CD14-positive monocyte (primary cell): ENCODE data around the gene MITF. TPM values are rescaled to one million over a fixed set of nuclear protein-coding genes. Genes with fewer than 3 reads are reported as not detected.

Experiments used
- DNase-seq, 3 donors: peaks; one replicate each; pipeline ENCODE4 v3.0.0-alpha.2; 2011 to 2022
- H2AFZ ChIP-seq: 2 replicates; pipeline ENCODE4 v1.6.0; 2012; ENCODE audit warnings: mild to moderate bottlenecking, low read depth, low read length, inconsistent platforms; ENCODE audit not compliant: insufficient read depth, poor library complexity, severe bottlenecking
- H3K27ac ChIP-seq, 2 donors: 1 replicate in 1 of 2; 2 replicates in 1 of 2; pipeline ENCODE4 v1.5.1; 2012 to 2013; ENCODE audit warnings: low read length in 2 of 2, control low read depth in 1 of 2, inconsistent platforms in 1 of 2, low read depth in 1 of 2, mild to moderate bottlenecking in 1 of 2
- H3K27me3 ChIP-seq, 2 donors: one replicate each; pipeline versions ENCODE4 v1.6.0 to v1.6.1; 2011 to 2013; ENCODE audit warnings: low read length in 2 of 2; ENCODE audit not compliant: control insufficient read depth in 2 of 2, insufficient read depth in 2 of 2
- H3K36me3 ChIP-seq, 2 donors: replicated peaks in 1 of 2; 1 replicate in 1 of 2; 2 replicates in 1 of 2; pipeline versions ENCODE4 v1.5.1 to v1.6.1; 2012 to 2013; ENCODE audit warnings: low read length in 2 of 2, control low read depth in 1 of 2, inconsistent platforms in 1 of 2, mild to moderate bottlenecking in 1 of 2; ENCODE audit not compliant: insufficient read depth in 2 of 2, control insufficient read depth in 1 of 2
- H3K4me1 ChIP-seq, 2 donors: 1 replicate in 1 of 2; 2 replicates in 1 of 2; pipeline versions ENCODE4 v1.5.1 to v1.6.1; 2012 to 2013; ENCODE audit warnings: low read length in 2 of 2, control low read depth in 1 of 2, inconsistent platforms in 1 of 2, mild to moderate bottlenecking in 1 of 2, moderate library complexity in 1 of 2; ENCODE audit not compliant: insufficient read depth in 2 of 2, control insufficient read depth in 1 of 2
- H3K4me2 ChIP-seq: replicated peaks from 2 replicates; pipeline ENCODE3; 2012; ENCODE audit warnings: low read length, moderate library complexity, mild to moderate bottlenecking; ENCODE audit not compliant: poor library complexity, severe bottlenecking; ENCODE audit errors: extremely low read depth
- H3K4me3 ChIP-seq, 3 experiments: fragments of 200-600 bp in 1 of 3; sonication (generic) in 1 of 3; replicated peaks in 1 of 3; 1 replicate in 2 of 3; 2 replicates in 1 of 3; pipeline ENCODE4 v1.5.1; 2011 to 2013; ENCODE audit warnings: low read length in 3 of 3, mild to moderate bottlenecking in 3 of 3, control low read depth in 2 of 3, low read depth in 2 of 3, inconsistent platforms in 1 of 3, moderate library complexity in 1 of 3
- H3K79me2 ChIP-seq: 2 replicates; pipeline ENCODE4 v1.6.0; 2012; ENCODE audit warnings: mild to moderate bottlenecking, control low read depth, inconsistent platforms, low read length, moderate library complexity; ENCODE audit not compliant: insufficient read depth
- H3K9ac ChIP-seq: 2 replicates; pipeline ENCODE4 v1.6.0; 2017; ENCODE audit warnings: low read length, mild to moderate bottlenecking; ENCODE audit not compliant: insufficient read depth, poor library complexity, severe bottlenecking
- H3K9me3 ChIP-seq, 2 donors: replicated peaks in 1 of 2; 1 replicate in 1 of 2; 2 replicates in 1 of 2; pipeline versions ENCODE4 v1.5.1 to v1.6.1; 2012 to 2013; ENCODE audit warnings: low read length in 2 of 2, control low read depth in 1 of 2; ENCODE audit not compliant: control insufficient read depth in 1 of 2, insufficient read depth in 1 of 2
- H4K20me1 ChIP-seq: 2 replicates; pipeline ENCODE4 v1.6.0; 2012; ENCODE audit warnings: mild to moderate bottlenecking, low read length, control low read depth, moderate library complexity; ENCODE audit not compliant: insufficient read depth
- H3K27ac Mint-ChIP-seq, 7 donors: one replicate each; pipeline ENCODE4 v1.8.0; 2020; ENCODE audit warnings: mild to moderate bottlenecking in 7 of 7, mixed read lengths in 7 of 7, moderate library complexity in 6 of 7, inconsistent platforms in 2 of 7
- H3K27me3 Mint-ChIP-seq, 3 donors: one replicate each; pipeline ENCODE4 v1.8.0; 2021 to 2022; ENCODE audit warnings: low read depth in 3 of 3, mild to moderate bottlenecking in 3 of 3, mixed read lengths in 3 of 3, moderate library complexity in 3 of 3, inconsistent platforms in 1 of 3
- H3K36me3 Mint-ChIP-seq, 2 donors: one replicate each; pipeline ENCODE4 v1.8.0; 2020; ENCODE audit warnings: mixed read lengths in 2 of 2, inconsistent platforms in 1 of 2, mild to moderate bottlenecking in 1 of 2
- H3K4me1 Mint-ChIP-seq: one replicate; pipeline ENCODE4 v1.8.0; 2020; ENCODE audit warnings: mild to moderate bottlenecking, mixed read lengths
- H3K4me3 Mint-ChIP-seq, 2 donors: one replicate each; pipeline ENCODE4 v1.8.0; 2020; ENCODE audit warnings: mild to moderate bottlenecking in 2 of 2, mixed read lengths in 2 of 2, moderate library complexity in 1 of 2
- H3K9me3 Mint-ChIP-seq, 7 donors: one replicate each; pipeline ENCODE4 v1.8.0; 2020 to 2022; ENCODE audit warnings: mixed read lengths in 7 of 7, mild to moderate bottlenecking in 6 of 7, moderate library complexity in 6 of 7, inconsistent platforms in 2 of 7
- WGBS: methylation state at CpG from one replicate; pipeline ENCODE4 v1.1.5; 2013; ENCODE audit warnings: missing lambda C conversion rate; ENCODE audit not compliant: insufficient coverage; 5-methylcytosine and 5-hydroxymethylcytosine counted together
- intact Hi-C, 2 donors: fragments of 100-400 bp; cut with micrococcal nuclease; formaldehyde crosslinking; loops; one replicate each; pipeline versions ENCODE4 v1.15.0 to v1.15.1; 2023
- polyA plus RNA-seq, 3 donors: library from polyadenylated mRNA; depleted of rRNA in 1 of 3; unstranded in 2 of 3; stranded (reverse) in 1 of 3; fragments of 300-500 nt in 2 of 3; fragments of >200 nt in 1 of 3; fragmentation: Illumina TruSeq in 2 of 3; gene quantifications; 1 replicate in 2 of 3; 2 replicates in 1 of 3; pipeline ENCODE4 v1.2.3, GENCODE V29; 2012 to 2021
- TF ChIP-seq, protein P1 (sequence below): fragments of 200-600 bp; IDR thresholded peaks from one replicate; pipeline ENCODE4 v1.8.0; 2022; ENCODE audit warnings: antibody characterized with exemption, mild to moderate bottlenecking

The MITF gene
- polyA plus RNA-seq, 3 donors, result 7.0 to 15.1 (median 12.1) TPM

GRCh38 chr3:69890084-69890483 lies 150.8 kb downstream of the MITF start:
- peaks cover 2 to 3% of the 10 kb centered on the region in 2 donors for H3K36me3 Mint-ChIP-seq
- no peak overlapping the region for H3K4me2 ChIP-seq
- DNase-seq, result peak in 1 of 3 donors; percentile 5
- no peak overlapping the region for H2AFZ ChIP-seq
- no peaks in the 10 kb centered on the region for H3K79me2 ChIP-seq
- H3K27me3 Mint-ChIP-seq, result no peaks in the 10 kb centered on the region
- no peaks in the 10 kb centered on the region for H3K36me3 ChIP-seq
- H3K4me1 Mint-ChIP-seq, result no peaks in the 10 kb centered on the region
- H3K9ac ChIP-seq, result no peak overlapping the region
- no peaks in the 10 kb centered on the region for H3K9me3 ChIP-seq
- no peaks in the 10 kb centered on the region for H3K9me3 Mint-ChIP-seq
- no peaks in the 10 kb centered on the region for H3K27me3 ChIP-seq
- intact Hi-C loops, result no loop called here
- no peak overlapping the region for H3K4me3 ChIP-seq
- no peaks in the 10 kb centered on the region for H4K20me1 ChIP-seq
- no peak overlapping the region for H3K4me3 Mint-ChIP-seq
- no peaks in the 10 kb centered on the region for H3K4me1 ChIP-seq
- H3K27ac Mint-ChIP-seq, result no peak overlapping the region
- TF ChIP-seq, protein P1, sequence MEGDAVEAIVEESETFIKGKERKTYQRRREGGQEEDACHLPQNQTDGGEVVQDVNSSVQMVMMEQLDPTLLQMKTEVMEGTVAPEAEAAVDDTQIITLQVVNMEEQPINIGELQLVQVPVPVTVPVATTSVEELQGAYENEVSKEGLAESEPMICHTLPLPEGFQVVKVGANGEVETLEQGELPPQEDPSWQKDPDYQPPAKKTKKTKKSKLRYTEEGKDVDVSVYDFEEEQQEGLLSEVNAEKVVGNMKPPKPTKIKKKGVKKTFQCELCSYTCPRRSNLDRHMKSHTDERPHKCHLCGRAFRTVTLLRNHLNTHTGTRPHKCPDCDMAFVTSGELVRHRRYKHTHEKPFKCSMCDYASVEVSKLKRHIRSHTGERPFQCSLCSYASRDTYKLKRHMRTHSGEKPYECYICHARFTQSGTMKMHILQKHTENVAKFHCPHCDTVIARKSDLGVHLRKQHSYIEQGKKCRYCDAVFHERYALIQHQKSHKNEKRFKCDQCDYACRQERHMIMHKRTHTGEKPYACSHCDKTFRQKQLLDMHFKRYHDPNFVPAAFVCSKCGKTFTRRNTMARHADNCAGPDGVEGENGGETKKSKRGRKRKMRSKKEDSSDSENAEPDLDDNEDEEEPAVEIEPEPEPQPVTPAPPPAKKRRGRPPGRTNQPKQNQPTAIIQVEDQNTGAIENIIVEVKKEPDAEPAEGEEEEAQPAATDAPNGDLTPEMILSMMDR, result no peak
- H3K27ac ChIP-seq, result no peak overlapping the region
- WGBS, result 100% methylated on average over 1 of the region's 4 CpGs

DNA sequence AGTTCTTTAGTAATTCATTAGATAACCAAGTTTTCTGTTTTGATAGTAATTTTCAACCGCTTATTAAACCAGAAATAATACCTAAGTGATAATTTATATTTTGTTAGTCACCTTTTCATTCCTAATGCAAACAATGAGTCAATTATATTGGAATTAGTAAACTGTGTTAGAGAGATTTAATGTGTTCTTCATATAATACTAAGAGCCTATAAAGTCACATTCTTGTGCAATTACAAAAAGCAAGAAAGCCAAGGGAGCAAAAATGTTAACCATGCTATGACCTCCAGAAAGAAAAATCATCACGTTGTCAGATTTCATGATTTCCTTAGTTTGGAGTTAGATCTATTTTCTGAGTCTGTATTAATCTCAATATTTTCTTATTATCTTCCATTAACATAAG lies 151.4 kb downstream of the MITF start:
- Histone ChIP-seq H4K20me1 (no peaks in the 10 kb centered on the region), H3K9me3 (no peaks in the 10 kb centered on the region), H3K9ac (no peak overlapping the region), H3K27me3 (no peaks in the 10 kb centered on the region), H2AFZ (no peak overlapping the region), H3K36me3 (no peaks in the 10 kb centered on the region), H3K27ac (no peak overlapping the region), H3K79me2 (no peaks in the 10 kb centered on the region), H3K4me1 (no peaks in the 10 kb centered on the region), H3K4me3 (no peak overlapping the region), H3K4me2 (no peak overlapping the region)
- H3K27me3 Mint-ChIP-seq, result no peaks in the 10 kb centered on the region
- intact Hi-C loops, result no loop called here
- no peak overlapping the region for H3K4me3 Mint-ChIP-seq
- no peaks in the 10 kb centered on the region for H3K9me3 Mint-ChIP-seq
- TF ChIP-seq, protein P1, result no peak
- no CpG with 5 or more reads among the region's 2 CpGs for WGBS
- no peak overlapping the region for H3K27ac Mint-ChIP-seq
- no peaks in the 10 kb centered on the region for H3K4me1 Mint-ChIP-seq
- DNase-seq, result no peak
- H3K36me3 Mint-ChIP-seq, result peaks cover 0 to 2% of the 10 kb centered on the region in 2 donors
